Measurements from ENCODE around the gene ITGA2B.
"Not testable (repeated sequence)": the region's sequence is repeated elsewhere in the genome, so short reads cannot be mapped to it uniquely, and the experiment has no call there.

Gene ITGA2B

GRCh38 chr17:44329516-44329915 is 59.9 kb downstream of the ITGA2B start:
- not testable (repeated sequence) for DNase-seq (ENCODE audit: low spot score)

GRCh38 chr17:44327715-44328449 is 61.6 kb downstream of the ITGA2B start:
- DNase-seq (ENCODE audit: low spot score): no peak

GRCh38 chr17:44326861-44327444 is 62.5 kb downstream of the ITGA2B start:
- peak; percentile 99 for DNase-seq (ENCODE audit: low spot score)

- peak; percentile 91 for DNase-seq (ENCODE audit: low spot score)
These were observed 64.7 kb downstream of the ITGA2B start, which contains the start of gene SLC25A39 for GRCh38 chr17:44324571-44325275. Gene SLC25A39, minus strand, starts transcription at chr17:44324823. Its CDS starts 1,261 bp downstream, at chr17:44323562.

GRCh38 chr17:44324092-44324570 is 65.3 kb downstream of the ITGA2B start:
- DNase-seq (ENCODE audit: low spot score): no peak

- DNase-seq (ENCODE audit: low spot score): no peak
These were observed 65.9 kb downstream of the ITGA2B start for GRCh38 chr17:44323359-44324091.

GRCh38 chr17:44322236-44322895 is 67.1 kb downstream of the ITGA2B start:
- DNase-seq (ENCODE audit: low spot score): no peak

All from cerebellar cortex (tissue), 1 donor.